K562 (cell line): Measurements from ENCODE around the gene TMF1. TPM values are rescaled to one million over a fixed set of nuclear protein-coding genes. Genes with fewer than 3 reads are reported as not detected.

Experiments
- ATAC-seq: fragments of 200-7000 bp; cut with Tn5 transposase; 3 replicates; pipeline ENCODE4 v1.9.1; 2020; ENCODE audit warnings: moderate library complexity
- BruUV-seq: library from RNA; stranded (reverse); fragments of 400-500 nt; replicated peaks from 2 replicates; lab custom pipeline; 2021; lab: Mats Ljungman, UMichigan
- CTCF ChIA-PET: fragments of 300-600 bp; formaldehyde crosslinking; extraction: SDS; loops from one replicate; lab custom pipeline; 2021; ENCODE audit warnings: low intra/inter-chr PET ratio; lab: Yijun Ruan, JAX
- POLR2A ChIA-PET: fragments of 300-600, 350-650 bp; sonication (Branson Sonifier 250); formaldehyde crosslinking; extraction: SDS; loops from one replicate; lab custom pipeline; 2021; ENCODE audit warnings: antibody characterized with exemption, inconsistent platforms; lab: Yijun Ruan, JAX
- DNase-seq, 4 experiments: peaks; one replicate each; pipeline versions ENCODE4 v3.0.0 to v3.0.0-alpha.2; 2011 to 2018; ENCODE audit warnings: low spot score in 3 of 4, mixed read lengths in 3 of 4; ENCODE audit errors: extremely low read depth in 1 of 4
- FAIRE-seq: peaks from 2 replicates; lab custom pipeline; 2011; peaks lifted over from hg19 to GRCh38; lab: Jason Lieb, UNC
- H2AFZ ChIP-seq: 2 replicates; pipeline ENCODE4 v1.6.0; 2011; ENCODE audit warnings: low read depth, low read length, control low read depth, inconsistent platforms
- H3K27ac ChIP-seq: fragments of 200-600 bp; 3 replicates; pipeline ENCODE4 v1.8.0; 2011; ENCODE audit warnings: low read depth, mild to moderate bottlenecking, control low read depth, inconsistent platforms, low read length, moderate library complexity, mixed read lengths; ENCODE audit errors: extremely low read depth
- H3K27me3 ChIP-seq, 2 experiments: fragments of 300-600 bp in 1 of 2; 2 replicates in 1 of 2; 3 replicates in 1 of 2; pipeline versions ENCODE4 v1.6.0 to v1.8.0; 2011; ENCODE audit warnings: inconsistent platforms in 2 of 2, low read length in 2 of 2, mild to moderate bottlenecking in 1 of 2, mixed read lengths in 1 of 2, moderate library complexity in 1 of 2; ENCODE audit not compliant: control insufficient read depth in 2 of 2, insufficient read depth in 2 of 2
- H3K36me3 ChIP-seq: fragments of 300-600 bp; 3 replicates; pipeline ENCODE4 v1.8.0; 2011; ENCODE audit warnings: mild to moderate bottlenecking, low read length, inconsistent platforms; ENCODE audit not compliant: control insufficient read depth, insufficient read depth
- H3K4me1 ChIP-seq, 2 experiments: fragments of 200-600 bp in 1 of 2; replicated peaks in 1 of 2; 2 replicates in 1 of 2; 3 replicates in 1 of 2; pipeline versions ENCODE4 v1.5.1 to v1.8.0; 2011; ENCODE audit warnings: inconsistent platforms in 2 of 2, low read length in 2 of 2, mild to moderate bottlenecking in 1 of 2, mixed read lengths in 1 of 2, moderate library complexity in 1 of 2; ENCODE audit not compliant: control insufficient read depth in 2 of 2, insufficient read depth in 2 of 2
- H3K4me2 ChIP-seq: 2 replicates; pipeline ENCODE4 v1.6.1; 2011; ENCODE audit warnings: low read length, control low read depth, inconsistent platforms, mixed read lengths; ENCODE audit not compliant: insufficient read depth
- H3K4me3 ChIP-seq: fragments of 200-600 bp; sonication (generic), shearing (Covaris generic); 2 replicates; pipeline ENCODE4 v1.5.1; 2016; ENCODE audit warnings: control low read depth, inconsistent platforms
- H3K79me2 ChIP-seq: fragments of 200-600 bp; 3 replicates; pipeline ENCODE4 v1.8.0; 2011; ENCODE audit warnings: low read length, inconsistent platforms; ENCODE audit not compliant: control insufficient read depth, insufficient read depth
- H3K9ac ChIP-seq, 2 experiments: 2 replicates each; pipeline versions ENCODE4 v1.6.0 to v1.6.1; 2011; ENCODE audit warnings: low read depth in 2 of 2, low read length in 2 of 2, control low read depth in 1 of 2, inconsistent platforms in 1 of 2, mild to moderate bottlenecking in 1 of 2, mixed read lengths in 1 of 2; ENCODE audit not compliant: insufficient read depth in 1 of 2
- H3K9me1 ChIP-seq: one replicate; pipeline ENCODE4 v1.6.0; 2011; ENCODE audit warnings: inconsistent platforms, mild to moderate bottlenecking, low read length, moderate library complexity; ENCODE audit not compliant: control insufficient read depth, insufficient read depth
- H3K9me3 ChIP-seq: replicated peaks from 2 replicates; pipeline ENCODE4 v1.5.1; 2011; ENCODE audit warnings: low read depth, low read length, inconsistent platforms; ENCODE audit not compliant: control insufficient read depth, insufficient read depth
- H4K20me1 ChIP-seq: replicated peaks from 2 replicates; pipeline ENCODE4 v1.6.1; 2011; ENCODE audit warnings: low read length, inconsistent platforms, mixed read lengths; ENCODE audit not compliant: control insufficient read depth, insufficient read depth
- ATF4 ChIP-seq: fragments of 450-650 bp; formaldehyde crosslinking; IDR thresholded peaks from 2 replicates; pipeline ENCODE4 v1.4.0; 2022; ENCODE audit warnings: mild to moderate bottlenecking, moderate library complexity
- CHD2 ChIP-seq: IDR thresholded peaks from 2 replicates; pipeline ENCODE4 v1.6.1; 2011; ENCODE audit warnings: low read depth, low read length
- E2F4 ChIP-seq: sonication (generic); formaldehyde crosslinking; IDR thresholded peaks from 2 replicates; pipeline ENCODE4 v1.8.0; 2022; ENCODE audit warnings: mild to moderate bottlenecking, low read depth, missing genetic modification reagents
- GTF2F1 ChIP-seq: IDR thresholded peaks from 2 replicates; pipeline ENCODE4 v1.6.1; 2011; ENCODE audit warnings: low read depth, low read length, improper control_type of control experiment
- MBD1 ChIP-seq: fragments of 250-450 bp; sonication (Bioruptor Pico); IDR thresholded peaks from 2 replicates; pipeline ENCODE4 v1.8.0; 2022; ENCODE audit warnings: inconsistent platforms
- MCM2 ChIP-seq: fragments of 450-650 bp; IDR thresholded peaks from 2 replicates; pipeline ENCODE4 v1.6.1; 2017; ENCODE audit warnings: low read depth, mild to moderate bottlenecking
- MTA3 ChIP-seq: fragments of 450-650 bp; formaldehyde crosslinking; IDR thresholded peaks from 2 replicates; pipeline ENCODE4 v1.6.1; 2017; ENCODE audit warnings: mild to moderate bottlenecking, borderline replicate concordance
- POLR2G ChIP-seq: fragments of 200-400 bp; formaldehyde crosslinking; IDR thresholded peaks from 2 replicates; pipeline ENCODE4 v1.6.1; 2017; ENCODE audit warnings: low read depth, mild to moderate bottlenecking, antibody characterized with exemption, low read length, moderate library complexity
- PYGO2 ChIP-seq: fragments of 450-650 bp; IDR thresholded peaks from 2 replicates; pipeline ENCODE4 v1.6.1; 2016; ENCODE audit warnings: mild to moderate bottlenecking, missing genetic modification characterization, moderate library complexity, missing compliant biosample characterization
- SMAD2 ChIP-seq: fragments of 150-350 bp; IDR thresholded peaks from 2 replicates; pipeline ENCODE4 v1.6.1; 2014; ENCODE audit warnings: low read depth, mild to moderate bottlenecking, low read length
- TAL1 ChIP-seq: fragments of 450-650 bp; IDR thresholded peaks from 2 replicates; pipeline ENCODE4 v1.6.1; 2016; ENCODE audit warnings: mild to moderate bottlenecking
- XRCC4 ChIP-seq: IDR thresholded peaks from one replicate; pipeline ENCODE4 v1.6.1; 2011; ENCODE audit not compliant: insufficient read depth, insufficient read length; ENCODE audit errors: extremely low read depth
- ZBTB8A ChIP-seq: fragments of 450-650 bp; IDR thresholded peaks from 2 replicates; pipeline ENCODE4 v1.6.1; 2018; ENCODE audit warnings: mild to moderate bottlenecking, moderate library complexity; ENCODE audit not compliant: partially characterized antibody
- ZMIZ1 ChIP-seq, 2 experiments: fragments of 150-350 bp in 1 of 2; IDR thresholded peaks; 2 replicates each; pipeline ENCODE4 v1.6.1; 2012 to 2016; ENCODE audit warnings: low read depth in 2 of 2, low read length in 2 of 2, mild to moderate bottlenecking in 1 of 2, moderate library complexity in 1 of 2
- WGBS: fragments of 100-300 bp; shearing (Covaris generic); methylation state at CpG from one replicate; pipeline ENCODE4 v1.1.6; 2016; ENCODE audit warnings: low coverage, mixed read lengths; ENCODE audit not compliant: insufficient coverage; ENCODE audit errors: missing lambda C conversion rate; 5-methylcytosine and 5-hydroxymethylcytosine counted together
- in situ Hi-C: fragments of 300-500 bp; cut with MboI; formaldehyde crosslinking; loops from 4 replicates; pipeline ENCODE4 v1.15.0; 2018; ENCODE audit warnings: inconsistent platforms, mixed read lengths
- intact Hi-C: fragments of 100-400 bp; cut with micrococcal nuclease; formaldehyde crosslinking; loops from 2 replicates; pipeline ENCODE4 v1.14.2; 2022
- polyA plus RNA-seq, 8 experiments: library from polyadenylated mRNA; depleted of rRNA in 4 of 8; stranded (reverse) in 5 of 8; unstranded in 3 of 8; fragments of >200 nt; fragmentation: Nextera tagmentation in 2 of 8; fragmentation: Illumina TruSeq in 1 of 8; extraction: Ambion mirVana in 2 of 8; extraction: Trizol in 1 of 8; gene quantifications; 2 replicates each; pipeline versions ENCODE4 v1.2.1 to v1.2.3, GENCODE V29; 2011 to 2014; ENCODE audit warnings: inconsistent platforms in 1 of 8, missing spikeins in 1 of 8
- total RNA-seq, 7 experiments: library from RNA; depleted of rRNA in 6 of 7; stranded (reverse); fragments of >200 nt in 6 of 7; fragmentation: Illumina TruSeq in 2 of 7; extraction: Trizol in 2 of 7; gene quantifications; 2 replicates each; pipeline versions ENCODE4 v1.2.1 to v1.2.3, GENCODE V29; 2011 to 2021; ENCODE audit warnings: low replicate concordance in 1 of 7

The TMF1 gene
- total and polyA plus RNA-seq, 9 of the 15 experiments (the other 6 are each of a cell fraction or from before 2014, with no cell fraction given), result 3.1 to 13.9 (median 10.3) TPM

GRCh38 chr3:69080233-69080920 lies 28.2 kb upstream of the TMF1 start, which contains the start of gene UBA3:
Gene UBA3, minus strand, starts transcription at chr3:69080365. Its CDS starts 12 bp downstream, at chr3:69080353.
- peak within 1 kb of the TSS; percentile 74 to 94 for H3K9ac ChIP-seq
- BruUV-seq, result no TSS peak
- in situ Hi-C loops, result no loop called here
- peak within 1 kb of the TSS; percentile 84 for H3K4me2 ChIP-seq
- H4K20me1 ChIP-seq, result no peaks in the 10 kb centered on the region
- peaks cover 3 to 29% of the 10 kb centered on the region in 2 experiments for H3K4me1 ChIP-seq
- H3K4me3 ChIP-seq, result peak within 1 kb of the TSS; percentile 87
- ChIA-PET POLR2A (no interaction called here), CTCF (no interaction called here)
- H3K9me3 ChIP-seq, result no peaks in the 10 kb centered on the region
- intact Hi-C loops, result loop anchor here (1.0 kb wide), 1 partner anchor 29 kb away; no protein-coding TSS in a partner anchor
- 3% methylated on average over 10 of the region's 37 CpGs for WGBS
- H3K27me3 ChIP-seq, result no peaks in the 10 kb centered on the region
- H3K36me3 ChIP-seq, result no peaks in the 10 kb centered on the region
- FAIRE-seq (peak; percentile 23), DNase-seq (peak; percentile 78 to 89 (median 80)), ATAC-seq (peak; percentile 90)
- peak within 1 kb of the TSS; percentile 66; the same call in 1 of the 2 replicates for H2AFZ ChIP-seq
- H3K9me1 ChIP-seq, result no peaks in the 10 kb centered on the region
- H3K79me2 ChIP-seq, result peaks cover 33% of the 10 kb centered on the region
- peak within 1 kb of the TSS; percentile 70 for H3K27ac ChIP-seq
- no peak for TF ChIP-seq MBD1 (CRISPR knock-in tag)
- TF ChIP-seq TAL1, result no peak
- no peak for TF ChIP-seq SMAD2
- TF ChIP-seq ATF4 (CRISPR knock-in tag), result no peak
- no peak for TF ChIP-seq PYGO2
- TF ChIP-seq E2F4 (CRISPR knock-in tag), result no peak
- no peak for TF ChIP-seq ZMIZ1 (IDR thresholded peaks at IDR 0.05; ENCODE audit: low read depth in 2 of 2, low read length in 2 of 2)
- no peak for TF ChIP-seq CHD2
- no peak for TF ChIP-seq MCM2
- no peak for TF ChIP-seq ZBTB8A
- TF ChIP-seq MTA3, result no peak
- peak; percentile 77 for TF ChIP-seq POLR2G
- no peak for TF ChIP-seq XRCC4
- TF ChIP-seq GTF2F1, result no peak
